ENCODE measurements around the gene BCKDK.
"Not testable (repeated sequence)": the region's sequence is repeated elsewhere in the genome, so short reads cannot be mapped to it uniquely, and the experiment has no call there.

The BCKDK gene

GRCh38 chr16:31100876-31101641 is 7.1 kb upstream of the BCKDK start:
- not testable (repeated sequence) for DNase-seq

GRCh38 chr16:31105677-31106213 is 2.4 kb upstream of the BCKDK start:
- peak; percentile 36 for DNase-seq

GRCh38 chr16:31106509-31107464 is 1.4 kb upstream of the BCKDK start:
- DNase-seq, result no peak

- DNase-seq, result no peak
These were observed 720 bp upstream of the BCKDK start for GRCh38 chr16:31107465-31107867.

GRCh38 chr16:31108794-31109558 is 790 bp downstream of the BCKDK start:
- DNase-seq, result no peak

- DNase-seq, result no peak
These were observed 1.4 kb downstream of the BCKDK start for GRCh38 chr16:31109622-31110021.

- no peak for DNase-seq
These were observed 2.2 kb downstream of the BCKDK start for GRCh38 chr16:31110106-31111034.

- DNase-seq, result no peak
These were observed 3.8 kb downstream of the BCKDK start for GRCh38 chr16:31111881-31112466.

GRCh38 chr16:31112711-31113110 is 4.5 kb downstream of the BCKDK start:
- no peak for DNase-seq

- DNase-seq, result no peak
These were observed 5.2 kb downstream of the BCKDK start for GRCh38 chr16:31113121-31114120.

GRCh38 chr16:31114468-31114867 is 6.3 kb downstream of the BCKDK start:
- no peak for DNase-seq

- peak; percentile 93 for DNase-seq
These were observed 9.4 kb downstream of the BCKDK start, which contains the start of gene KAT8 for GRCh38 chr16:31117384-31118222. TSS of gene KAT8 (plus strand) at chr16:31117664. CDS start at chr16:31117682, 18 bp downstream.

GRCh38 chr16:31118223-31119155 is 10.3 kb downstream of the BCKDK start:
- DNase-seq, result no peak

- DNase-seq, result no peak
These were observed 11.9 kb downstream of the BCKDK start for GRCh38 chr16:31120129-31120528.

GRCh38 chr16:31125844-31126243 is 17.7 kb downstream of the BCKDK start:
- no peak for DNase-seq

- DNase-seq, result no peak
These were observed 19.0 kb downstream of the BCKDK start for GRCh38 chr16:31127182-31127581.

- no peak for DNase-seq
These were observed 20.8 kb downstream of the BCKDK start for GRCh38 chr16:31128711-31129567.
